ENCODE data around the gene NRP2.

The NRP2 gene

DNA sequence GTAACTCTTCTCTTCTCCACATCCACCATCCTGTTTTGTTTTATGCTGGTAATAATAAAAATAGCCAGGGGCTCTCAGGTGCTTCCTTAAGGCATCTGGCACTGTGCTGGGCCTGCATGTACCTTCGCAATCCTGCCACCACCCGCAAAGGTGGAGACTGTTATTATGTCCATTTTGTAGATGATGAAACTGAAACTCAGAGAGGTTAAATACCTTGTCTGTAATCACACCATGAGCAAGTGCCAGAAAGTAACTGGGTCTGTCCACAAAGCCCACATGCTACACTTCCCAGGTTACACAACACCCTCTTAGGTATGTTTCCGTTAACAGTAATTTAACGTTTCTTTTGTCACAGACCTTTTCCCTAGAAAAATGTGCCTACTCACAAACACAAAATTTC is 27.0 kb downstream of the NRP2 start:
- no peak for DNase-seq (ENCODE audit: low read depth)

GRCh38 chr2:205712508-205712907 is 30.2 kb downstream of the NRP2 start:
- DNase-seq (ENCODE audit: low read depth), result no peak

DNA sequence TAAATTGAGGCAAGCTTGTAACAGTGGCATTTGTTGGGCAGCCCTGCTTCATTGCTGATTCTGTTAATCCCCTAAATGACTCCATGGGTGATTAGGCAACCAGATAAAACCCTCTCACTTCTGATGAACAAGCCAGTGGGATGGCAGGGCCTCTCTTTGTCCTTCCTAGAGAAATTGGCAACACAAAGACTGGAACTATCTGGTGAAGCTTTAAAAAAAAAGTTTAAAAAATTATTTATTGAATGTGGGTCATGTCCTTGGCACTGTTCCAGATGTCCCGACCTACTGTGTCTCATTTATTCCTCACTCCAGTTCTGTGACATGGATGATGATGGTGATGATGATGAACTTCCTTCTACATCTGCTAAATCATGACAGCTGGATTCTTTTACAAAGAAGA is 30.8 kb downstream of the NRP2 start:
- DNase-seq (ENCODE audit: low read depth), result no peak

GRCh38 chr2:205714058-205714776 is 31.9 kb downstream of the NRP2 start:
- DNase-seq (ENCODE audit: low read depth), result no peak

- no peak for DNase-seq (ENCODE audit: low read depth)
Observed at GRCh38 chr2:205714789-205715720, 32.8 kb downstream of the NRP2 start.

DNA sequence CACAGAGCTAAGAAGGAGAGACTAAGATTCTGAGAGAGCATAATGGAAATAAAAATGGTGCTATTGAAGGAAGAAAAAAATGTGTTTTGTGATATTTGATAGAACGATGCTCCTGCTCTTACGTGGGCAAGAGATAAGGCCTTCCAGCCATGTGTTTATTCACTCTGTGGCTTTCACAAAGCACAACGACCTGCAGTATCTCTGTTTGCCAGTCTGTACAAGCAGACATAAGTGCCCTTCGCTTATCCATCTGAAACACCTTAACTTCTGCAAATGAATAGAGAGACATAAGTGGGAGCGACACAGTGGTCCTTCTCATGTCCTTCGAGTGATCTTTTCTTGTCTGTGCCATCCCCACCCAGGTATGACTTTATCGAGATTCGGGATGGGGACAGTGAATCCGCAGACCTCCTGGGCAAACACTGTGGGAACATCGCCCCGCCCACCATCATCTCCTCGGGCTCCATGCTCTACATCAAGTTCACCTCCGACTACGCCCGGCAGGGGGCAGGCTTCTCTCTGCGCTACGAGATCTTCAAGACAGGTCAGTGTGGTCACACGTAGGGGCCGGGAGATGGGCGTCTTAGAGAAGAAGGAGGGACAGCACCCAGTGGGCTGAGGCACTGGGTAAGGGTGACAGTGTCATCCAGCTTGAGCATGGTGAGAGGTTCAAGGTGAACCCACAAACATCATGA is 33.7 kb downstream of the NRP2 start:
- DNase-seq (ENCODE audit: low read depth), result no peak

GRCh38 chr2:205717175-205717846 is 35.0 kb downstream of the NRP2 start:
- no peak for DNase-seq (ENCODE audit: low read depth)

DNA sequence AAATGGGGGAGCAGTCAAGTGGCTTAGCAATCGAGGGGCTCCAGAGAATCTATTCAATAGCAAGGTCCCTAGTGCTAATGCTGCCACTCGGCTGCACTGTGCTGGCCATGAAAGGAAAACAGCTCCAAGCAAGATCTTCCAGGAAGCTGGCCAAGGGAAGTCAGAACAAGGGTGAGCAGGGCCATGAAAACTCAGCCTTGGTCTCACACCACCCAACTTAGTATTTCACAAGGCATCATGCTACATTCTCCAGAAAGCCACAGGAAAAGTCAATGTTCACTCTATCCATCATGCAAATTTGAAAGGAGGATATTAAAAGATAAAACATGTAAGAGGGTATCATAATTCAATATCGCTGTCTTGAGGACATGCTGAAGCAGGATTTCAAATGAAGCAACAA is 35.7 kb downstream of the NRP2 start:
- no peak for DNase-seq (ENCODE audit: low read depth)

DNA sequence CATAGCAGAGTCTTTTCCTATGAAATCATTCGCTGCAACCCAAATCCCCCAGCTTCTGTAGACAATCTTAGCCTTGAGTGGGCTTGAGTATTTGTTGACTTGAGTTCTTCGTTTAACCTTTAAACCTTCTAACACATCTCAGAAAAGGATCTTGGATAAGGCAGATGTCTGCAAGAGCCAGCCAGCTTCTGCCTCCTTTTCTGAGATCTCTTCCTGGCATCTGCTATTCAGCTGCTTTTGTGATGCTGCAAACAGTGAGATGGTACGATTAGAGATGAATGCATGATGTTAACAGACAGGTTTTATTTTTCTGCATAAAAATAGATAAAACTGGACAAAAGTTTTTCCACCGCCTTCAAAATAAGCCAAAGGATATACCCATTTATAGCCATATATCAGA is 37.5 kb downstream of the NRP2 start:
- no peak for DNase-seq (ENCODE audit: low read depth)

DNA sequence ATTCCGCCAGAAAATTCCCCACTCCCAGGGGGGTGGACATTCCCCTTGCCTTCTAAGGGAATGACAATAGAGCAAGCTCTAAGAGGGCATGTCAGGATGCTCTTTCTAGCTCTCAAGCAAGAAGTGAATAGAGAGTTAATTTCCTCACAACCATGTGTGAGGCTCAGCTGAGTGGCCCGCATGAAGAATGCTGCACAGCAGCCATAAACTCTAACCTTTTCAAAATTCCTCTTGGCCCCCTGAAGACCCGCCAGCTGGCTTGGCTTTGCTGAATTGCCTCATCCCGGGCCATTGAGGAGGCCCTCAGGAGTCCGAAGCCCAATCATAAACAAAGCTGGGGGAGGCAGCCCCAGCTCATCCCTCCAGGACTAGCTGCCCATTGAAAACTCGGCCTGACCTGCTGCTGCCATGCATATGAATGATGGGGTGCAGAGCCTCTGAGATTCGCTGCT is 38.2 kb downstream of the NRP2 start:
- DNase-seq (ENCODE audit: low read depth), result no peak

DNA sequence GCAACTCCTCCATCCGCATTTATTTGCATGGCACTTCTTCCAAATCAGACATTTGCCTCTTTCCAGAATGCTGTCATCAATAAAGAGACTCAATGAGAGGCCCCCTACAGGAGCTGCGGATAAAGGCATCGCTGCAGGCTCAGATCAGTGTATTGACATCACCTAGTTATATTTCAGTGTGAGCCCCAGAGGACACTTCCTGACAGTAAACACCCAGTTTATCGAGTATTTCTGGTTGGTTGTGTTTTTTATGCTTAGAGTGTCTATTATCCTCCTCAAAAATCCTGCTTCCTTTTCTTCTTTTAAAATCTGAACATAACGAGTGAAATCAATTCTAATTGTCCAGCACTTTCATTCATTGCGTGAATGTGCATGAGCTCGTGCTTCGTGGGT is 38.8 kb downstream of the NRP2 start:
- DNase-seq (ENCODE audit: low read depth), result no peak

- DNase-seq (ENCODE audit: low read depth), result no peak
Observed at GRCh38 chr2:205722283-205722918, 40.1 kb downstream of the NRP2 start.

DNA sequence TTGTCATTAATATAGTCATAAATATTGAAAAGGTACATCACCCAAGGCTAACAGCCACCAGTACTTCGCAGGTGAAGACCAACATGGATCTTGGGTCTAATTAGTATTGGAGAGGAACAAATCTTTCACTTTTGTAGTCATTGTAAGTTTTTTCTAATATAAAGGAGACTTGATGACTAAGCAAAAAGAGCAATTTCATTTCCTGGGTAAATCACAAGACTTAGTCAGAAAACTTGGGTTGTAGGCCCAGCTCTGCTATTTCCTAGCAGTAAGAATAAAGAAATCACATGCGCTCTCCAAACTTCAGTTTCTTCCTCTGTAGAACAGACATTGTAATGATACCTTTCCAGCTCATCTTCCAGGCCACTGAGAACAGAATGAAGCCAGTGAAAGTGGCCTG is 40.9 kb downstream of the NRP2 start:
- no peak for DNase-seq (ENCODE audit: low read depth)

DNA sequence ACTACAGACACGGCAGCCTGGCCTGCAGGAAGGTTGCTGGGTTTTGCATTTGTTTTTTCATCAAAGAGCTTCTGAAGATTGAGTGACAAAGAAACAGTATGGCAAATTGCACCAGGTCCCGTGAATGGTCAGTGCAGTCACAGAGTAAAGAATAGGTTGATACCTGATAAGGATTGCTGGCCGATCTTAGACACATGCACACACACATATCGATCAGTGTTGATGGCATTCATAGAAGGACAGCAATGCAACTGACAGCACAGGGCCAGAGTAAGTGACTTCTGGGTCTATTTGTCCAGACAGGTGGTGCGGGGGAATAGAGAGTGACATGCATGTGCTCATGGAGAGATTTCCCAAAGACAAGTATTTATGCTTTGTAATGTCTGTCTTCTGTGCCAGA is 42.8 kb downstream of the NRP2 start:
- no peak for DNase-seq (ENCODE audit: low read depth)

DNA sequence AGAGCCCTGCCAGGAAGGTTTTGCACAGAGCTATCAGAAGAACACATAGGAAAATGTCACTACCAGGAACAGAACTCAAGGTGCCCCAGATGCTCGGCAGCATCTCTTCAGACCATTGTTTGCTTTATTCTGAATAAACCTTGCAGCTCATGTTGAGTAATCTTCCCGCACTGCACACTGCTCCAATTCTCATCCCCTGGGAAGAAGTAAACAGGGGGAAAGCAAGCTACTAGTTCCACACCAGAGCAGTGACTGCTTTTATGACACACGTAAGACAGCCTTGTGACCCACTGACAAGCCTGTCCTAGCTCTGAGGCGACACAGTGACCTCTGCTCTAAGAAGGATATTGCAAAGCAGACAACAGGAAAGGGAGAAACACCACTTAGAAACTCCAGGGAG is 44.2 kb downstream of the NRP2 start:
- no peak for DNase-seq (ENCODE audit: low read depth)

GRCh38 chr2:205727174-205727573 is 44.9 kb downstream of the NRP2 start:
- no peak for DNase-seq (ENCODE audit: low read depth)

DNA sequence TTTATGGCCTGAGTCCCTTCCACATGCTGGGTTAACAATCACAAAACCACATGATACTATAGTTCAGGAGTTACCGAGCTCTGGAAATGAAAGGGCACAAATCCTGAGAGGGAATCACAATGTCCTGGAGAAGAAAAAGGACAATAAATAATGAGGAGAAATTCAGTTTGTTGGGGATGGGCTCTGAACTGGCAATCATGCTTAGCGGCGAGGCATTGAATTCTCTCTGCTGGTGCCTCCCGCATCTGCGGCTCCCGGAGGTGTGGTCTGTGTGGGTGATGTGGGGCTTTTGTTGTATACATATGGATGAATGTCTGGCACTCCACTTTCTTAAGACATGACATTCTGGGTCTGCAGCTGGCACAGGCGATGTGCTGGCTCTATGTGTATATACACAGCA is 46.1 kb downstream of the NRP2 start:
- no peak for DNase-seq (ENCODE audit: low read depth)

DNA sequence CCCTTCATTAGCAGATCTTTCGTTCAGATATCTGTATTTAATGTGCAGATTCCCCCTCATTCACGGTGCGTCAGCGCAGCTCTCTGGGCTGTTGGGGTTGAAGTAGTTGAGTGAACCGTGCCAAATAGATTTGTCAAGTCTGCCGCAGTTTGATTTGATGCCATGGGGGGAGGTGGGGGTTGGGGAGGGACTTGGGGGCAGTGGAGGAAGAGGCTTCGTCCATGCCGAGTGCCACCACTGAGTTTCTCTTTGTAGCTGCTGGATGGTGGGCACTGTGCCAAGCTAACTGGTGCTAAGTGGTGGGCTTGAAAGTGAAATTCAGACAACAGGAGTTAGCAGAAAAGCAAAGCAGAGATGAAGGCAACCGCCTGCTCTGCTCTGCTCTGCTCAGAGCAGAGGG is 47.9 kb downstream of the NRP2 start:
- DNase-seq (ENCODE audit: low read depth), result no peak

DNA sequence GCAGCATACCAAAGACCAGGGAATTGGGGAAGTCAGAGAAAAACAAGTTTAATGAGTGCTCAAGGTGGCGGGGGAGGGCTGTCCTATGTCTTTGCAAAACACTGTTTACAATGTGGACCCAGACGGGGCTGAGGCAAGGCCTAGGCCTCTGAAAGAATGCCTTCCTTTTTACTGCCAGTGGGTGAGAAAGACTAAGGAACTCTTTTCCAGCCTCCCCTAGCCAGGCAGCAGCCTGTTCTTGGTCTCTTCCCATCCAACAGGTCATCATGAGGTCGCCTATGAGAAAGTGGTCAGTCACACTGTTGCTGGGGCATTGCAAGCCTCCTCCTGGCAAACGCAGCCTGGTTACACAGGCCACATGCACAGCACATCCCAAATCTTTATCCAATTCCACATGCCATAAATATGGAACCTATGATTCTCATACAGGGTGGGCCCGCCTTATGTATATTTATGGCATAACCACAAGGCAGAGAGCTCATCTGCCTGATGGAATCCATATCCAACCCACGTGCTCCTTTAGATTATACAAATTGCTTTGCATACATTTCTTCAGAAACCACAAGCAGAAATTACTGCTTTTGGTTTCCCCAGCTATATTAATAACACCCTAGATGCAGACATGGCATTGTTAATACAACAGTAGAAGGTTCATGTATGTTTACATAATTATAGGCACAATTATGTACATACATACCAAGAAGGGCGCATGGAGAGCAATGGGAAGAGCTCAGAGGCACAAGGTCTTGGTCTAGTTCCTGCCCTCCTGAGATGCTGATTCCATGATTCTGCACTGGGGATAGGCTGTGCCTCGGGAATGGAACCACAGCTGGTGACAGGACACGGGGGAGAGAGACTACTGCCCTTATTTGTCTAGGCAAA is 48.6 kb downstream of the NRP2 start:
- DNase-seq (ENCODE audit: low read depth), result no peak

DNA sequence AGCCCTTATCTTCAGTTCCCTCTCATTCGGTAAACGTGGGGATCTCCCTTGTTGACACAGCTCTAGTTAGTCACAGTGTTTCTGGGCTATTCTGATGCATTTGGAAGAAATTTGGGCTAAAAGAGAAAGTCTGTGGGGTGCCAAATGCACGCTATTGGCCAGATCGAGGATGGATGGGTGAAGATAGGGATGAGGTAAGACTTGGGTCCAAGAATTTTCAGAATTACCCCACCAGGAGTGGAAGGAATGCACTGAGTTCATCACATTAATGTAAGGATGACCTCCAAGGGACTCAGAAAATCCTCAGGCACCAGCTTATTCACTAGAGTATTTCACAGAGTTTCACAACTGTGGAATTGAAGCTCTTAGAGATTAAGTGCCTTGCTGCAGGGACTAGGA is 49.3 kb downstream of the NRP2 start:
- DNase-seq (ENCODE audit: low read depth), result no peak

DNA sequence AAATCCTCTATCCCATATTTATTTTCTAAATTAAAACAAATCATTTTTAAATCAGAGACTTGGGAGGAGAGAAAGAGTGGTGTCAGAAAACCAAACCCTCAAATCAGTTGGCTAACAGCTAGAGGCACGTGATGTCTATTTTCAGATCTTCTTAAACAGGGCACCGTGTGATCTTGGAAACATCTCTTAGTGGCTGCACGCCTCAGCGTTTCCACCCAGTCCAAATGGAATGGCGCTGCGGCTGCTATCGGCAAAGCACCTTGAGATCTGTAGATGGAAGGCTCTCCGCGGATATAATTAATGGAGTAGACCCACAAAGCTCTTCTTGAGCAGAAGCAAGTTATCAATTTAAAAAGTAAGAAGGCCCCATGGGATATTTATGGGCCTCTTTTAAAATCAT is 50.0 kb downstream of the NRP2 start:
- DNase-seq (ENCODE audit: low read depth), result no peak

All from stimulated activated CD8-positive, alpha-beta memory T cell treated with anti-CD3 and anti-CD28 coated beads, Interleukin-12 subunit alpha, Interleukin-12 subunit beta, amount 100 ng/mL, for 4 hours (primary cell).